Measurements from ENCODE around the gene CCSER1.

The CCSER1 gene

DNA sequence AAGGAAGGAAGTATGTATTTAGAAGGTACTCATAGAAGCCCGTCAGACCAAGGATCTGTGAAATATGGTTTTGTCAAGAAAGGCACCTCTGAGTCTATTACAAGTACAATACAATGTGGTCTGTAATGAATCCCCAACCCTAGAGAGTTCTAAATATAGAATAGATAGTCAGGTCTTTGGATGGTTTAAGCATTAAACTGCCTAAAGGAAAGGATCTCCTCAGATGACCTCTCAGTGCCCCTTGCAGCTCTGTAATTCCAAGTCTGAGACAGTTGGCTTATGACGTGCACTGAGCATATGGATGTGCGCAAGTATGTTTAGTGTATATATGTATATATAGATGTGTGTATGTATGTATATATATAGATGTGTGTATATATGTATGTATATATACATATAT lies 62.0 kb downstream of the CCSER1 start:
- TF ChIP-seq EZH2 (IDR thresholded peaks at IDR 0.05) (no peak), FOXP2 (optimal IDR thresholded peaks at IDR 0.05; ENCODE audit: control extremely low read depth, extremely low read length, insufficient read depth) (no peak), POLR2AphosphoS5 (IDR thresholded peaks at IDR 0.05; ENCODE audit: borderline replicate concordance, low read depth, low read length) (no peak)
- DNase-seq (ENCODE audit: low read depth, low spot score) = no peak
- Histone ChIP-seq H3K27ac (no peak overlapping the region), H3K4me3 (no peak overlapping the region), H3K9ac (ENCODE audit: insufficient read length) (no peak overlapping the region), H3K36me3 (ENCODE audit: insufficient read depth, low read length) (no peaks in the 10 kb centered on the region), H3K9me3 (ENCODE audit: low read depth, low read length) (no peaks in the 10 kb centered on the region)

DNA sequence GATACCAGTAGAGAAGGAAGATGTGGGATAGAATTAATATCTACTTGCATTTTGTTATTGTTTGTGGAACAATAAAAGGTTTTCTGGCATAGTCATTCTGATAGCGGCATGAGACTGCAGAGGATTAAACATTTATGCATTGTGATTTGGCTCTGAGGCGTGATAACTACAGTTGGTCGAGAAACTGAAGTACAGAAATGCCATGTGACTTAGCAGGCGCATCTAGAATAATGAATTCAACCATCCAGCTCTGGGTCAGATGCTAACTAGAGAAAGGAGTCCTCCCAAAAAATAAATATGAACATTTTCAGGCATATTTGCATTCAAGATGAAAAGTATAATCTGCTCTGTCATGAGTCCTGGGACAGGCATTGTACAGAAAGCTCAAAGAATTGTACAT lies 62.8 kb downstream of the CCSER1 start:
- TF ChIP-seq POLR2AphosphoS5 (IDR thresholded peaks at IDR 0.05; ENCODE audit: borderline replicate concordance, low read depth, low read length) = no peak
- no peak for TF ChIP-seq EZH2 (IDR thresholded peaks at IDR 0.05)
- TF ChIP-seq FOXP2 (optimal IDR thresholded peaks at IDR 0.05; ENCODE audit: control extremely low read depth, extremely low read length, insufficient read depth) = no peak
- Histone ChIP-seq H3K4me3 (no peak overlapping the region), H3K27ac (no peak overlapping the region), H3K36me3 (ENCODE audit: insufficient read depth, low read length) (no peaks in the 10 kb centered on the region), H3K9ac (ENCODE audit: insufficient read length) (no peak overlapping the region), H3K9me3 (ENCODE audit: low read depth, low read length) (no peaks in the 10 kb centered on the region)
- no peak for DNase-seq (ENCODE audit: low read depth, low spot score)

GRCh38 chr4:90190525-90190924 lies 63.3 kb downstream of the CCSER1 start:
- no peak for DNase-seq (ENCODE audit: low read depth, low spot score)
- Histone ChIP-seq H3K36me3 (ENCODE audit: insufficient read depth, low read length) (no peaks in the 10 kb centered on the region), H3K27ac (no peak overlapping the region), H3K9me3 (ENCODE audit: low read depth, low read length) (no peaks in the 10 kb centered on the region), H3K9ac (ENCODE audit: insufficient read length) (no peak overlapping the region), H3K4me3 (no peak overlapping the region)
- no peak for TF ChIP-seq POLR2AphosphoS5 (IDR thresholded peaks at IDR 0.05; ENCODE audit: borderline replicate concordance, low read depth, low read length)
- no peak for TF ChIP-seq FOXP2 (optimal IDR thresholded peaks at IDR 0.05; ENCODE audit: control extremely low read depth, extremely low read length, insufficient read depth)
- TF ChIP-seq EZH2 (IDR thresholded peaks at IDR 0.05) = no peak

GRCh38 chr4:90198086-90198847 lies 71.1 kb downstream of the CCSER1 start:
- no peak for DNase-seq (ENCODE audit: low read depth, low spot score)
- TF ChIP-seq POLR2AphosphoS5 (IDR thresholded peaks at IDR 0.05; ENCODE audit: borderline replicate concordance, low read depth, low read length) (no peak), FOXP2 (optimal IDR thresholded peaks at IDR 0.05; ENCODE audit: control extremely low read depth, extremely low read length, insufficient read depth) (no peak), EZH2 (IDR thresholded peaks at IDR 0.05) (no peak)
- no peak overlapping the region for H3K4me3 ChIP-seq
- no peak overlapping the region for H3K27ac ChIP-seq
- no peak overlapping the region for H3K9ac ChIP-seq (ENCODE audit: insufficient read length)
- no peaks in the 10 kb centered on the region for H3K9me3 ChIP-seq (ENCODE audit: low read depth, low read length)
- H3K36me3 ChIP-seq (ENCODE audit: insufficient read depth, low read length) = no peaks in the 10 kb centered on the region

DNA sequence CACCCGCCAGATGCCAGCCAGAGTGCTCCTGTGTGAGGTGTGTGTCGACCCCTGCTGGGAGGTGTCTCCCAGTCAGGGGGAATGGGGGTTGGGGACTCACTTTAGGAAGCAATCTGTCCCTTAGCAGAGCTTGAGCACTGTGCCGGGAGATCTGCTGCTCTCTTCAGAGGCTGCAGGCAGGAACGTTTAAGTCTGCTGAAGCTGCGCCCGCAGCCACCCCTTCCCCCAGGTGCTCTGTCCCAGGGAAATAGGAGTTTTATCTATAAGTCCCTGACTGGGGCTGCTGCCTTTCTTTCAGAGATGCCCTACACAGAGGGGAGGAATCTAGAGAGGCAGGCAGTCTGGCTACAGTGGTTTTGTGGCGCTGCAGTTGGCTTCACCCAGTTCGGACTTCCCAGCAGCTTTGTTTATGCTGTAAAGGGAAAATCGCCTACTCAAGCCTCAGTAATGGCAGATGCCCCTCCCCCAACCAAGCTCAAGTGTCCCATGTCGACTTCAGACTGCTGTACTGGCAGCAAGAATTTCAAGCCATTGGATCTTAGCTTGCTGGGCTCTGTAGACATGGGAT lies 80.8 kb downstream of the CCSER1 start:
- DNase-seq (ENCODE audit: low read depth, low spot score) = no peak
- Histone ChIP-seq H3K9me3 (ENCODE audit: low read depth, low read length) (no peaks in the 10 kb centered on the region), H3K27ac (no peak overlapping the region), H3K4me3 (no peak overlapping the region), H3K9ac (ENCODE audit: insufficient read length) (no peak overlapping the region), H3K36me3 (ENCODE audit: insufficient read depth, low read length) (no peaks in the 10 kb centered on the region)
- TF ChIP-seq EZH2 (IDR thresholded peaks at IDR 0.05) (no peak), FOXP2 (optimal IDR thresholded peaks at IDR 0.05; ENCODE audit: control extremely low read depth, extremely low read length, insufficient read depth) (no peak)

DNA sequence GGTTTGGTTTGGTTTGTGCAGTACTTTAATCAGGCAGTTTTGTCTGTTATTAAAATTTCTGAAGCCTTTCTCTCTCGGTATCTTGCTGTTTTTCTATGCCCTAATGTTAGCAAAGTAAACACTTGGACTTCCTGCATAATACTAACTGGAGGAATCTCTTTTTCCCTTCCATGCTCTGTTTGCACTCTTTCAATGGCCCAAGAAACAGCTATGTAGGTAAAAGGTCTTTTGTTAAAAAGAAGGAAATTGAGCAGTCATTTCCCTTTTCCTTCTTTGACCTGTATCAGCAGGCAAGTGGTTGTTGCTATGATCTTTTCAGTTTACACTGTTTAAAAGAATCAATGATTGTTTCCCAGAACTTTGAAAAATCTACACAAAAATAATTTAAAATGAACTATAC lies 82.7 kb downstream of the CCSER1 start:
- H3K36me3 ChIP-seq (ENCODE audit: insufficient read depth, low read length) = no peaks in the 10 kb centered on the region
- no peak overlapping the region for H3K4me3 ChIP-seq
- DNase-seq (ENCODE audit: low read depth, low spot score) = no peak
- no peak overlapping the region for H3K27ac ChIP-seq
- H3K9me3 ChIP-seq (ENCODE audit: low read depth, low read length) = no peaks in the 10 kb centered on the region
- TF ChIP-seq POLR2AphosphoS5 (IDR thresholded peaks at IDR 0.05; ENCODE audit: borderline replicate concordance, low read depth, low read length) (no peak), FOXP2 (optimal IDR thresholded peaks at IDR 0.05; ENCODE audit: control extremely low read depth, extremely low read length, insufficient read depth) (no peak), EZH2 (IDR thresholded peaks at IDR 0.05) (no peak)
- no peak overlapping the region for H3K9ac ChIP-seq (ENCODE audit: insufficient read length)

GRCh38 chr4:90211174-90211573 lies 84.0 kb downstream of the CCSER1 start:
- Histone ChIP-seq H3K9me3 (ENCODE audit: low read depth, low read length) (no peaks in the 10 kb centered on the region), H3K9ac (ENCODE audit: insufficient read length) (no peak overlapping the region), H3K4me3 (no peak overlapping the region), H3K27ac (no peak overlapping the region), H3K36me3 (ENCODE audit: insufficient read depth, low read length) (no peaks in the 10 kb centered on the region)
- TF ChIP-seq POLR2AphosphoS5 (IDR thresholded peaks at IDR 0.05; ENCODE audit: borderline replicate concordance, low read depth, low read length) = no peak
- DNase-seq (ENCODE audit: low read depth, low spot score) = no peak

DNA sequence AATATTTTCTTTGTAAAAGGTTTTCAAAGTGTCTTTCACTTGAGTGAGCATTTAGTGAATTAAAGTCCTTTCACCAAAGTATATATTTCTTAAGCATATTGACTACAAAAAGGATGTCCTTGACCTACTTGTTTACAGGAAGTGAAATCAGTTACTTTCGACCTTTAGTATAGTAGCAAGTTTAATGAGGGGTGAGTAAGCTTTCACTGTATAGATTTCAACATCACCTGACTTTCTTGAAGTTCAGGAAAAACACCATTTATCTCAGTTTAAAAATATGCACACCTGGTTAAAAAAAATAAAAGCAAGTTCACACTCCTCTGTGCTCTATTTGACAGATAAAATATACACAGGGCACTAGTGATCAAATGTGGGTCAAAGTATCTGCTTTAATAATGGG lies 88.1 kb downstream of the CCSER1 start:
- no peak for DNase-seq (ENCODE audit: low read depth, low spot score)
- no peak overlapping the region for H3K27ac ChIP-seq
- no peak overlapping the region for H3K9ac ChIP-seq (ENCODE audit: insufficient read length)
- no peaks in the 10 kb centered on the region for H3K9me3 ChIP-seq (ENCODE audit: low read depth, low read length)
- TF ChIP-seq FOXP2 (optimal IDR thresholded peaks at IDR 0.05; ENCODE audit: control extremely low read depth, extremely low read length, insufficient read depth) = no peak
- no peak for TF ChIP-seq EZH2 (IDR thresholded peaks at IDR 0.05)
- no peak for TF ChIP-seq POLR2AphosphoS5 (IDR thresholded peaks at IDR 0.05; ENCODE audit: borderline replicate concordance, low read depth, low read length)
- no peaks in the 10 kb centered on the region for H3K36me3 ChIP-seq (ENCODE audit: insufficient read depth, low read length)
- no peak overlapping the region for H3K4me3 ChIP-seq

- TF ChIP-seq EZH2 (IDR thresholded peaks at IDR 0.05) = no peak
- TF ChIP-seq POLR2AphosphoS5 (IDR thresholded peaks at IDR 0.05; ENCODE audit: borderline replicate concordance, low read depth, low read length) = no peak
- TF ChIP-seq FOXP2 (optimal IDR thresholded peaks at IDR 0.05; ENCODE audit: control extremely low read depth, extremely low read length, insufficient read depth) = no peak
- Histone ChIP-seq H3K27ac (no peak overlapping the region), H3K4me3 (no peak overlapping the region), H3K36me3 (ENCODE audit: insufficient read depth, low read length) (no peaks in the 10 kb centered on the region), H3K9me3 (ENCODE audit: low read depth, low read length) (no peaks in the 10 kb centered on the region), H3K9ac (ENCODE audit: insufficient read length) (no peak overlapping the region)
- DNase-seq (ENCODE audit: low read depth, low spot score) = no peak
These were observed 92.6 kb downstream of the CCSER1 start for GRCh38 chr4:90219822-90220221.

Measured in SK-N-MC (cell line).